Measurements from ENCODE around the gene PLK5.

DNA sequence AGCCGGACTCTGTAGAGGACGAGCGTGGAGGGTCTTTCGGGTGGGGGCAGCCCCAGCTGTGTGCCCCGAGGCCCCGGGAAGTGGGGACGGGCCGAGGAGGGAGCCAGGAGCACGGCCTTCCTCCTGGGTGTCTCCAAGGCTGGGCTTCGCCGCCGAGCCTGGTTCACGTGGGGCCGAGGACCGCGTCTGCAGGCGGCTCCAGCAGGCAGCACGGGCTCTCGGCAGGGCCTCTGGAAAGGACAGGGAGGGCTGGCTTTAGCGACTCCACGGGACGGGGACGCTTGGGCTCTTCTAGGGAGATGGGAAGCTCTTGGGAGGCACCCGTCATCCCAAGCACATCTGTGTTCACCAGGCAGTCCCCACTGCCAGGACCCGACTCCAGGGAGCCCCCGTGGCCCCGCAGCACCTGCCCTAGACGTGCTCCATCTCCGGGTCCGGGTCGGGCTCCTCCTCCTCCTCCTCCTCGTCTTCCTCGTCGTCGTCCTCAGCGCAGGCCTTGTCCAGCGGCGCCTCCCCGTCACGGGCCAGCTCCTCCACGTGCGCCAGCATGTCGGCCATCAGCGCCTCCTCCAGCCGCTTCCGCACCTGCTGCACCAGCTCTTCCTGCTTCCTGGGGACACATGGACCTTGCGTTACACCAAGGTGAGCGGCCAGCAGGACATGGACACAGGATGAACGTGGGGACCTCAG is 54.2 kb downstream of the PLK5 start:
- no peak for TF ChIP-seq POLR2A (IDR thresholded peaks at IDR 0.05)
- TF ChIP-seq, protein P1, sequence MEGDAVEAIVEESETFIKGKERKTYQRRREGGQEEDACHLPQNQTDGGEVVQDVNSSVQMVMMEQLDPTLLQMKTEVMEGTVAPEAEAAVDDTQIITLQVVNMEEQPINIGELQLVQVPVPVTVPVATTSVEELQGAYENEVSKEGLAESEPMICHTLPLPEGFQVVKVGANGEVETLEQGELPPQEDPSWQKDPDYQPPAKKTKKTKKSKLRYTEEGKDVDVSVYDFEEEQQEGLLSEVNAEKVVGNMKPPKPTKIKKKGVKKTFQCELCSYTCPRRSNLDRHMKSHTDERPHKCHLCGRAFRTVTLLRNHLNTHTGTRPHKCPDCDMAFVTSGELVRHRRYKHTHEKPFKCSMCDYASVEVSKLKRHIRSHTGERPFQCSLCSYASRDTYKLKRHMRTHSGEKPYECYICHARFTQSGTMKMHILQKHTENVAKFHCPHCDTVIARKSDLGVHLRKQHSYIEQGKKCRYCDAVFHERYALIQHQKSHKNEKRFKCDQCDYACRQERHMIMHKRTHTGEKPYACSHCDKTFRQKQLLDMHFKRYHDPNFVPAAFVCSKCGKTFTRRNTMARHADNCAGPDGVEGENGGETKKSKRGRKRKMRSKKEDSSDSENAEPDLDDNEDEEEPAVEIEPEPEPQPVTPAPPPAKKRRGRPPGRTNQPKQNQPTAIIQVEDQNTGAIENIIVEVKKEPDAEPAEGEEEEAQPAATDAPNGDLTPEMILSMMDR (IDR thresholded peaks at IDR 0.05) = no peak
